Neural progenitor cell (in vitro differentiated cells): ENCODE results near the gene CTIF. TPM values are rescaled to one million over a fixed set of nuclear protein-coding genes. Genes with fewer than 3 reads are reported as not detected.

Experiments used
- DNase-seq: peaks from one replicate; pipeline ENCODE4 v3.0.0-alpha.2; 2016; ENCODE audit warnings: low spot score
- H2AFZ ChIP-seq: fragments of 200-600 bp; sonication (generic); replicated peaks from 2 replicates; pipeline ENCODE4 v1.6.1; 2016; ENCODE audit warnings: antibody characterized with exemption
- H3F3A ChIP-seq: fragments of 200-600 bp; sonication (generic); 2 replicates; pipeline ENCODE4 v1.6.1; 2016; ENCODE audit warnings: antibody characterized with exemption, low read depth
- H3K27ac ChIP-seq: fragments of 200-600 bp; sonication (generic); 2 replicates; pipeline ENCODE4 v1.5.1; 2016; ENCODE audit warnings: mild to moderate bottlenecking
- H3K27me3 ChIP-seq: fragments of 200-600 bp; sonication (generic); 2 replicates; pipeline ENCODE4 v1.6.1; 2016; ENCODE audit warnings: mild to moderate bottlenecking, moderate library complexity
- H3K36me3 ChIP-seq: fragments of 200-600 bp; sonication (generic); 2 replicates; pipeline ENCODE4 v1.5.1; 2016
- H3K4me1 ChIP-seq: fragments of 200-600 bp; sonication (generic); 2 replicates; pipeline ENCODE4 v1.6.1; 2016; ENCODE audit warnings: mixed run types
- H3K4me2 ChIP-seq: fragments of 200-600 bp; sonication (generic); 2 replicates; pipeline ENCODE4 v1.6.1; 2016
- H3K4me3 ChIP-seq: fragments of 200-600 bp; sonication (generic); 2 replicates; pipeline ENCODE4 v1.5.1; 2016
- H3K79me2 ChIP-seq: fragments of 200-600 bp; sonication (generic); 2 replicates; pipeline ENCODE4 v1.6.1; 2016; ENCODE audit warnings: low read depth
- H3K9ac ChIP-seq: fragments of 200-600 bp; sonication (generic); 2 replicates; pipeline ENCODE4 v1.6.1; 2016
- H3K9me3 ChIP-seq: fragments of 200-600 bp; sonication (generic); 2 replicates; pipeline ENCODE4 v1.5.1; 2016; ENCODE audit warnings: low read depth
- H4K20me1 ChIP-seq: fragments of 200-600 bp; sonication (generic); 2 replicates; pipeline ENCODE4 v1.6.1; 2016; ENCODE audit warnings: low read depth
- H3K27ac Mint-ChIP-seq: 3 replicates; pipeline ENCODE4 v1.8.0; 2021; ENCODE audit warnings: mixed read lengths
- H3K27me3 Mint-ChIP-seq: 2 replicates; pipeline ENCODE4 v1.8.0; 2022; ENCODE audit warnings: low read depth, mild to moderate bottlenecking, inconsistent platforms, moderate library complexity, mixed read lengths; ENCODE audit not compliant: insufficient read depth
- H3K36me3 Mint-ChIP-seq: 3 replicates; pipeline ENCODE4 v1.8.0; 2021; ENCODE audit warnings: mixed read lengths
- H3K4me1 Mint-ChIP-seq: 3 replicates; pipeline ENCODE4 v1.8.0; 2021; ENCODE audit warnings: mixed read lengths
- H3K4me3 Mint-ChIP-seq: 3 replicates; pipeline ENCODE4 v1.8.0; 2021; ENCODE audit warnings: mild to moderate bottlenecking, moderate library complexity, mixed read lengths
- H3K9me3 Mint-ChIP-seq: 3 replicates; pipeline ENCODE4 v1.8.0; 2020; ENCODE audit warnings: mixed read lengths
- EZH2 ChIP-seq: fragments of 200-600 bp; sonication (generic); IDR thresholded peaks from 2 replicates; pipeline ENCODE4 v1.6.1; 2017; ENCODE audit warnings: antibody characterized with exemption, mild to moderate bottlenecking, moderate library complexity
- EZH2phosphoT487 ChIP-seq: fragments of 200-600 bp; sonication (generic); IDR thresholded peaks from 2 replicates; pipeline ENCODE4 v1.6.1; 2017; ENCODE audit warnings: antibody characterized with exemption
- total RNA-seq: library from RNA; depleted of rRNA; stranded (reverse); fragments of >200 nt; gene quantifications from 2 replicates; pipeline ENCODE4 v1.2.3, GENCODE V29; 2015; ENCODE audit warnings: low replicate concordance
- TF ChIP-seq, protein P1 (sequence below): fragments of 200-600 bp; sonication (generic); IDR thresholded peaks from 2 replicates; pipeline ENCODE4 v1.5.1; 2017; ENCODE audit warnings: antibody characterized with exemption, mild to moderate bottlenecking

CTIF gene
- total RNA-seq, 1 donor from 2014 or later = 17.6 TPM

DNA sequence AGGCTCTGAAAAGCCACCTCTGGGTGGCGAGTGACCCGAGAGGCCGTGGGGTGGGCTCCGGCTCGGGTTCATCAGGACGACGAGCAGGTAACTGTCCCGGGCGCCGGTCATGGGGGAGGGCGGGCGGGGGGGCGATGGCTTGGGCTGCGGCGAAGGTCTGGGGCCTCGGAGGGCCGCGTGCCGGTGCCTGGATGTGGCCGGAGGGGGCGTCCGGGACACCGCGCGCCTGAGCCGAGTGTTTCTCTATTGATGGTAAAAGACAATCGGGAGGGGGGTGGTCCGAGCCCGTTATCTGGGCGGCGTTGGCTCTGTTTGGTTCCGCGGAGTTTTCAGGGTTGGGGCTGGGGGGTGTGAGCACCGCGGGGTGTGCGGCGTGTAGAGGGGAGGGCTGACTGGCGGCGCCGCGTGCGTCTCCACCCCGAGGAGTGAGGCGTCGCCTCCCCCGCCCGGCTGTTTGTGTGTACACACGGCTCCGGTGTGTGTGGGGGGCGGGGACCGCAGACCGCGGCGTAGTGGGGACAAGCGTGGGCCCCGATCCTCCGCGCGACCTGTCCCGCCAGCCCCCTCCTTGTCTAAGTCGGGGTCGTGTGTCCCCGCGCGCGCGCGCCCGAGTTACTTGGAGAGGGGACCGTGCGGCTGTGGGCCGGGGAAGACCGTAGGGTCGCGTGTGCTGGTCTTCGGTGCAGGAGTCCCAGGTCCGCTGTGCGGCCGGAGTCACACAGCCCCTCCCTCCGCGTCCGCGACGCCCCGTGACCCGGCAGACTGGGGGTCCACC lies 1.6 kb downstream of the CTIF start:
- H3K4me3 ChIP-seq = peak overlapping the region; percentile 75
- TF ChIP-seq, protein P1, sequence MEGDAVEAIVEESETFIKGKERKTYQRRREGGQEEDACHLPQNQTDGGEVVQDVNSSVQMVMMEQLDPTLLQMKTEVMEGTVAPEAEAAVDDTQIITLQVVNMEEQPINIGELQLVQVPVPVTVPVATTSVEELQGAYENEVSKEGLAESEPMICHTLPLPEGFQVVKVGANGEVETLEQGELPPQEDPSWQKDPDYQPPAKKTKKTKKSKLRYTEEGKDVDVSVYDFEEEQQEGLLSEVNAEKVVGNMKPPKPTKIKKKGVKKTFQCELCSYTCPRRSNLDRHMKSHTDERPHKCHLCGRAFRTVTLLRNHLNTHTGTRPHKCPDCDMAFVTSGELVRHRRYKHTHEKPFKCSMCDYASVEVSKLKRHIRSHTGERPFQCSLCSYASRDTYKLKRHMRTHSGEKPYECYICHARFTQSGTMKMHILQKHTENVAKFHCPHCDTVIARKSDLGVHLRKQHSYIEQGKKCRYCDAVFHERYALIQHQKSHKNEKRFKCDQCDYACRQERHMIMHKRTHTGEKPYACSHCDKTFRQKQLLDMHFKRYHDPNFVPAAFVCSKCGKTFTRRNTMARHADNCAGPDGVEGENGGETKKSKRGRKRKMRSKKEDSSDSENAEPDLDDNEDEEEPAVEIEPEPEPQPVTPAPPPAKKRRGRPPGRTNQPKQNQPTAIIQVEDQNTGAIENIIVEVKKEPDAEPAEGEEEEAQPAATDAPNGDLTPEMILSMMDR = peak; percentile 49
- TF ChIP-seq EZH2phosphoT487 (no peak), EZH2 (peak; percentile 35)
- peaks cover 19% of the 10 kb centered on the region for H3K27me3 ChIP-seq
- DNase-seq = peak; percentile 84
- H2AFZ ChIP-seq = peak overlapping the region; percentile 73
- H3K4me1 ChIP-seq = peaks cover 17% of the 10 kb centered on the region
- peak overlapping the region; percentile 98 for H3K4me2 ChIP-seq
- H3F3A ChIP-seq = peaks cover 48% of the 10 kb centered on the region
- Mint-ChIP-seq H3K4me1 (peaks cover 36% of the 10 kb centered on the region), H3K27me3 (peaks cover 8% of the 10 kb centered on the region), H3K27ac (no peak overlapping the region), H3K36me3 (no peaks in the 10 kb centered on the region), H3K4me3 (peak overlapping the region; percentile 95), H3K9me3 (no peaks in the 10 kb centered on the region)
- H3K79me2 ChIP-seq = peaks cover 24% of the 10 kb centered on the region
- H3K36me3 ChIP-seq = no peaks in the 10 kb centered on the region
- no peak overlapping the region for H3K27ac ChIP-seq
- H3K9me3 ChIP-seq = no peaks in the 10 kb centered on the region
- H4K20me1 ChIP-seq = peaks cover 46% of the 10 kb centered on the region
- H3K9ac ChIP-seq = no peak overlapping the region

DNA sequence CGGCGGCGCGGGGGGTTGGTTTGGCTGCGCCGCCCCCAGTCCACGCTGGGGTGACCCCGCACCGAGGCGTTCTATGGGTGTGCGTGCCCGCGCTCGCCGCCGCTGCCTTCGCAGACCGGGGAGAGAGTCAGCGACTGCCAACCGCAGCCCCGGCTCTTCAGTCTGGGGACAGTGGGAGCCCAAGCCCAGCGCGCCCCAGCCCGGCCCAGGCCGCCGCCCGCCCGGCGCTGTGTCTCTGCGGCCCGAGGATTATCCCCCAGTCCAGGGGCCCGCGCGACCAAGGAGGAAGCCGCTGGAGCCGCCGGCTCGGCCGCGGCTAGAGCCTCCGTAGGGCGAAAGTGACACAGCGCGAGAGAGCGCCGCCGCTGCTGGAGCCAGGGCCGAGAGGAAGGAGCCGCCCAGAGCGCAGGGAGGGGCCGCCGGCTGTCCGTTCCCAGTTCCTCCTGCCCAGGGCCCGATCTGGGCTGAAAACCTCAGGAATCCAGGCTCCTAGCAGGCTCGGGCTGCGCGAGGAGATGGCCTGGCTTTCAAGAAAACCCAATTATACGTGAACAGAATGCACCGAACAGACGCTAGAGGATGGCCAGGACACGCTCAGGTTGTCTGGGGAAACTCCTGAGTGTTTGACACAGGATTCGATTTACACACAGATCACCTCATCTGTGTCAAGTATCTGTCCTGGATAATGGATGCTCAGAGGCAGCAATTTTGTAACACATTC lies 2.4 kb downstream of the CTIF start:
- peak overlapping the region; percentile 73 for H2AFZ ChIP-seq
- TF ChIP-seq EZH2 (no peak), EZH2phosphoT487 (no peak)
- TF ChIP-seq, protein P1 = peak; percentile 7
- Mint-ChIP-seq H3K9me3 (no peaks in the 10 kb centered on the region), H3K4me3 (peak overlapping the region; percentile 95), H3K36me3 (no peaks in the 10 kb centered on the region), H3K27me3 (peaks cover 8% of the 10 kb centered on the region), H3K27ac (no peak overlapping the region), H3K4me1 (peaks cover 43% of the 10 kb centered on the region)
- no peak overlapping the region for H3K27ac ChIP-seq
- peaks cover 51% of the 10 kb centered on the region for H4K20me1 ChIP-seq
- no peaks in the 10 kb centered on the region for H3K36me3 ChIP-seq
- H3K4me2 ChIP-seq = peak overlapping the region; percentile 98
- H3K9ac ChIP-seq = no peak overlapping the region
- H3K79me2 ChIP-seq = peaks cover 24% of the 10 kb centered on the region
- peaks cover 19% of the 10 kb centered on the region for H3K27me3 ChIP-seq
- peaks cover 24% of the 10 kb centered on the region for H3K4me1 ChIP-seq
- no peaks in the 10 kb centered on the region for H3K9me3 ChIP-seq
- H3F3A ChIP-seq = peaks cover 54% of the 10 kb centered on the region
- DNase-seq = peak; percentile 90
- peak overlapping the region; percentile 75 for H3K4me3 ChIP-seq

GRCh38 chr18:48541747-48542400 lies 3.0 kb downstream of the CTIF start:
- Histone ChIP-seq H4K20me1 (peaks cover 56% of the 10 kb centered on the region), H3K4me1 (peaks cover 31% of the 10 kb centered on the region), H3K4me3 (peak overlapping the region; percentile 75), H3K27me3 (peaks cover 19% of the 10 kb centered on the region), H3K9ac (no peak overlapping the region), H3K9me3 (no peaks in the 10 kb centered on the region), H3K4me2 (peak overlapping the region; percentile 98), H3K36me3 (no peaks in the 10 kb centered on the region), H3K27ac (no peak overlapping the region), H3F3A (peaks cover 61% of the 10 kb centered on the region), H3K79me2 (peaks cover 29% of the 10 kb centered on the region), H2AFZ (no peak overlapping the region)
- TF ChIP-seq, protein P1 = no peak
- TF ChIP-seq EZH2phosphoT487 = no peak
- peak overlapping the region; percentile 95 for H3K4me3 Mint-ChIP-seq
- no peak overlapping the region for H3K27ac Mint-ChIP-seq
- H3K4me1 Mint-ChIP-seq = peaks cover 50% of the 10 kb centered on the region
- DNase-seq = no peak
- peaks cover 8% of the 10 kb centered on the region for H3K27me3 Mint-ChIP-seq
- H3K9me3 Mint-ChIP-seq = no peaks in the 10 kb centered on the region
- no peaks in the 10 kb centered on the region for H3K36me3 Mint-ChIP-seq
